Neural cell (in vitro differentiated cells): ENCODE data around the gene ZBTB21. TPM values are rescaled to one million over a fixed set of nuclear protein-coding genes. Genes with fewer than 3 reads are reported as not detected.

ENCODE experiments used
- H2AFZ ChIP-seq: fragments of 200-600, 300-800 bp; sonication (generic), shearing (Covaris generic); 2 replicates; pipeline ENCODE4 v1.6.0; 2014; ENCODE audit warnings: low read depth, mild to moderate bottlenecking, antibody characterized with exemption, low read length, moderate library complexity
- H3F3A ChIP-seq: fragments of 200-600 bp; shearing (Covaris generic); 2 replicates; pipeline ENCODE4 v1.6.1; 2016; ENCODE audit warnings: mild to moderate bottlenecking, moderate library complexity, mixed read lengths, antibody characterized with exemption, low read length; ENCODE audit not compliant: insufficient read depth, poor library complexity, severe bottlenecking
- H3K27ac ChIP-seq: fragments of 200-600, 300-800 bp; sonication (generic), shearing (Covaris generic); 2 replicates; pipeline ENCODE4 v1.5.1; 2014; ENCODE audit warnings: mild to moderate bottlenecking, low read length, moderate library complexity
- H3K27me3 ChIP-seq: fragments of 300-800, 200-600 bp; sonication (generic), shearing (Covaris generic); 2 replicates; pipeline ENCODE4 v1.6.0; 2014; ENCODE audit warnings: mild to moderate bottlenecking, low read depth, low read length, moderate library complexity; ENCODE audit not compliant: insufficient read depth
- H3K36me3 ChIP-seq: fragments of 300-800, 200-600 bp; sonication (generic), shearing (Covaris generic); 2 replicates; pipeline ENCODE4 v1.5.1; 2014; ENCODE audit warnings: mild to moderate bottlenecking, antibody characterized with exemption, low read length, moderate library complexity; ENCODE audit not compliant: insufficient read depth
- H3K4me2 ChIP-seq: fragments of 300-800, 200-600 bp; sonication (generic), shearing (Covaris generic); 2 replicates; pipeline ENCODE4 v1.6.0; 2014; ENCODE audit warnings: mild to moderate bottlenecking, low read length
- H3K4me3 ChIP-seq: fragments of 300-800, 200-600 bp; sonication (generic), shearing (Covaris generic); 2 replicates; pipeline ENCODE4 v1.5.1; 2014; ENCODE audit warnings: mild to moderate bottlenecking, low read length, moderate library complexity
- H3K79me2 ChIP-seq: fragments of 200-600 bp; shearing (Covaris generic); replicated peaks from 2 replicates; pipeline ENCODE4 v1.6.0; 2014; ENCODE audit warnings: mild to moderate bottlenecking, low read length, moderate library complexity; ENCODE audit not compliant: insufficient read depth
- H3K9ac ChIP-seq: fragments of 300-800, 200-600 bp; sonication (generic), shearing (Covaris generic); 2 replicates; pipeline ENCODE4 v1.6.1; 2016; ENCODE audit warnings: mild to moderate bottlenecking, low read length, mixed read lengths
- H3K9me2 ChIP-seq: fragments of 200-600 bp; shearing (Covaris generic); 2 replicates; pipeline ENCODE4 v1.6.1; 2016; ENCODE audit warnings: mild to moderate bottlenecking, low read length, mixed read lengths; ENCODE audit not compliant: insufficient read depth
- H3K9me3 ChIP-seq: fragments of 200-600, 300-800 bp; sonication (generic), shearing (Covaris generic); 2 replicates; pipeline ENCODE4 v1.6.1; 2016; ENCODE audit warnings: mild to moderate bottlenecking, mixed run types, low read length, moderate library complexity, mixed read lengths
- H4K20me1 ChIP-seq: fragments of 200-600 bp; shearing (Covaris generic); 2 replicates; pipeline ENCODE4 v1.6.1; 2016; ENCODE audit warnings: mild to moderate bottlenecking, mixed run types; ENCODE audit not compliant: insufficient read depth
- EP300 ChIP-seq: fragments of 450-650 bp; conservative IDR thresholded peaks from 2 replicates; pipeline ENCODE4 v1.6.1; 2014; ENCODE audit warnings: antibody characterized with exemption, mild to moderate bottlenecking, moderate library complexity; ENCODE audit not compliant: poor library complexity, severe bottlenecking
- EZH2 ChIP-seq: fragments of 200-600, 300-800 bp; shearing (Covaris generic), sonication (generic); IDR thresholded peaks from 2 replicates; pipeline ENCODE4 v1.6.1; 2014; ENCODE audit warnings: antibody characterized with exemption, low read length, borderline replicate concordance, mild to moderate bottlenecking; ENCODE audit not compliant: insufficient read depth, poor library complexity, severe bottlenecking
- MXI1 ChIP-seq: fragments of 450-650 bp; conservative IDR thresholded peaks from 2 replicates; pipeline ENCODE4 v1.6.1; 2014; ENCODE audit warnings: antibody characterized with exemption, mild to moderate bottlenecking; ENCODE audit not compliant: poor library complexity, severe bottlenecking
- POLR2AphosphoS5 ChIP-seq: IDR thresholded peaks from 2 replicates; pipeline ENCODE4 v1.6.1; 2012
- RAD21 ChIP-seq: fragments of 450-650 bp; conservative IDR thresholded peaks from 2 replicates; pipeline ENCODE4 v1.6.1; 2014; ENCODE audit warnings: antibody characterized with exemption, mild to moderate bottlenecking, moderate library complexity
- SMC3 ChIP-seq: fragments of 450-650 bp; conservative IDR thresholded peaks from 2 replicates; pipeline ENCODE4 v1.6.1; 2014; ENCODE audit warnings: antibody characterized with exemption, mild to moderate bottlenecking, moderate library complexity; ENCODE audit not compliant: poor library complexity
- TAF1 ChIP-seq: IDR thresholded peaks from 2 replicates; pipeline ENCODE4 v1.6.1; 2012; ENCODE audit warnings: low read depth
- polyA plus RNA-seq: library from polyadenylated mRNA; depleted of rRNA; stranded (reverse); fragments of >200 nt; gene quantifications from 2 replicates; pipeline ENCODE4 v1.2.3, GENCODE V29; 2014
- TF ChIP-seq, protein P1 (sequence below): fragments of 450-650 bp; IDR thresholded peaks from 2 replicates; pipeline ENCODE4 v1.5.1; 2014; ENCODE audit warnings: antibody characterized with exemption, mild to moderate bottlenecking, moderate library complexity; ENCODE audit not compliant: poor library complexity, severe bottlenecking
- TF ChIP-seq, protein P2 (sequence below): IDR thresholded peaks from 2 replicates; pipeline ENCODE4 v1.6.1; 2012; ENCODE audit warnings: borderline replicate concordance

The ZBTB21 gene
- polyA plus RNA-seq, 1 donor from 2014 or later, result 8.0 TPM

DNA sequence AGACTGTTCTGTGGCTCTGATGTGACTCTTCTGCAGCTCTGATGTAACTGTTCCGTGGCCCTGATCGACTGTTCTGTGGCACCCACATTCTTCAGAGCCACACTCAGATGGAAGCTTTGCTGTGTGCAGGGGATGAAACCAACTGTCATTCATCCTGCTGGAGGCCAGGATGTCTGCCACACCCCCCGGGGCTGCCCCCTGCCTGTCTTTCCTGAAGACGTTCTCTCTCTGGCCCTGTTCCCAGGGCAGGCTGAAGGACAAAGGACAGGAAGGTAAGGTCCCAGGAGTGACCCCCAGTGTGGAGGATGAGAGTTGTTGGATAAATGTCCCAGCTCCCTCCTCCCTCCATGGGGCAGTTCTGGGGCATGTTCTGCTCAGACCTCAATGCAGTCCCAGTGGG is 31.6 kb upstream of the ZBTB21 start:
- H3K4me3 ChIP-seq, result no peak overlapping the region
- H3F3A ChIP-seq, result no peaks in the 10 kb centered on the region
- TF ChIP-seq RAD21, result no peak
- TF ChIP-seq, protein P1, sequence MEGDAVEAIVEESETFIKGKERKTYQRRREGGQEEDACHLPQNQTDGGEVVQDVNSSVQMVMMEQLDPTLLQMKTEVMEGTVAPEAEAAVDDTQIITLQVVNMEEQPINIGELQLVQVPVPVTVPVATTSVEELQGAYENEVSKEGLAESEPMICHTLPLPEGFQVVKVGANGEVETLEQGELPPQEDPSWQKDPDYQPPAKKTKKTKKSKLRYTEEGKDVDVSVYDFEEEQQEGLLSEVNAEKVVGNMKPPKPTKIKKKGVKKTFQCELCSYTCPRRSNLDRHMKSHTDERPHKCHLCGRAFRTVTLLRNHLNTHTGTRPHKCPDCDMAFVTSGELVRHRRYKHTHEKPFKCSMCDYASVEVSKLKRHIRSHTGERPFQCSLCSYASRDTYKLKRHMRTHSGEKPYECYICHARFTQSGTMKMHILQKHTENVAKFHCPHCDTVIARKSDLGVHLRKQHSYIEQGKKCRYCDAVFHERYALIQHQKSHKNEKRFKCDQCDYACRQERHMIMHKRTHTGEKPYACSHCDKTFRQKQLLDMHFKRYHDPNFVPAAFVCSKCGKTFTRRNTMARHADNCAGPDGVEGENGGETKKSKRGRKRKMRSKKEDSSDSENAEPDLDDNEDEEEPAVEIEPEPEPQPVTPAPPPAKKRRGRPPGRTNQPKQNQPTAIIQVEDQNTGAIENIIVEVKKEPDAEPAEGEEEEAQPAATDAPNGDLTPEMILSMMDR, result no peak
- no peak for TF ChIP-seq MXI1
- TF ChIP-seq TAF1, result no peak
- H3K4me2 ChIP-seq, result no peak overlapping the region
- no peak overlapping the region for H3K27ac ChIP-seq
- no peak overlapping the region for H3K9ac ChIP-seq
- no peaks in the 10 kb centered on the region for H4K20me1 ChIP-seq
- no peaks in the 10 kb centered on the region for H3K9me2 ChIP-seq
- no peaks in the 10 kb centered on the region for H3K36me3 ChIP-seq
- no peaks in the 10 kb centered on the region for H3K79me2 ChIP-seq
- no peaks in the 10 kb centered on the region for H3K9me3 ChIP-seq
- no peak overlapping the region for H2AFZ ChIP-seq
- H3K27me3 ChIP-seq, result no peaks in the 10 kb centered on the region

DNA sequence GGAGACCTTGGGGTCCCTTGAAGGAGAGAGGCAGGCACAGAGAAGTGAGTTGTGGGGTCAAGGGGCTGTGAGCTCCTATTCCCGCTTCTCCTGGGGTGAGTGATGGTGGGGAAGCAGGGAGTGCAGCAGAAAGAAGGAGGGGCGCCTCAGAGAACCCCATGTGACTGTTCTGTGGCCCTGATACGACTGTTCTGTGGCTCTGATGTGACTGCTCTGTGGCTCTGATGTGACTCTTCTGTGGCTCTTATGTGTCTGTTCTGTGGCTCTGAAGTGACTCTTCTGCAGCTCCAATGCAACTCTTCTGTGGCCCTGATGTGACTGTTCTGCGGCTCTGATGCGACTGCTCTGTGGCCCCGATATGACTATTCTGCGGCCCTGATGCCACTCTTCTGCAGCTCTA is 31.1 kb upstream of the ZBTB21 start:
- Histone ChIP-seq H3K4me3 (no peak overlapping the region), H3K27me3 (no peaks in the 10 kb centered on the region), H2AFZ (no peak overlapping the region), H3K36me3 (no peaks in the 10 kb centered on the region), H3K9ac (no peak overlapping the region), H3F3A (no peaks in the 10 kb centered on the region), H3K9me3 (no peaks in the 10 kb centered on the region), H3K27ac (no peak overlapping the region), H4K20me1 (no peaks in the 10 kb centered on the region), H3K4me2 (no peak overlapping the region), H3K9me2 (no peaks in the 10 kb centered on the region), H3K79me2 (no peaks in the 10 kb centered on the region)
- no peak for TF ChIP-seq EP300
- no peak for TF ChIP-seq TAF1
- TF ChIP-seq, protein P2, sequence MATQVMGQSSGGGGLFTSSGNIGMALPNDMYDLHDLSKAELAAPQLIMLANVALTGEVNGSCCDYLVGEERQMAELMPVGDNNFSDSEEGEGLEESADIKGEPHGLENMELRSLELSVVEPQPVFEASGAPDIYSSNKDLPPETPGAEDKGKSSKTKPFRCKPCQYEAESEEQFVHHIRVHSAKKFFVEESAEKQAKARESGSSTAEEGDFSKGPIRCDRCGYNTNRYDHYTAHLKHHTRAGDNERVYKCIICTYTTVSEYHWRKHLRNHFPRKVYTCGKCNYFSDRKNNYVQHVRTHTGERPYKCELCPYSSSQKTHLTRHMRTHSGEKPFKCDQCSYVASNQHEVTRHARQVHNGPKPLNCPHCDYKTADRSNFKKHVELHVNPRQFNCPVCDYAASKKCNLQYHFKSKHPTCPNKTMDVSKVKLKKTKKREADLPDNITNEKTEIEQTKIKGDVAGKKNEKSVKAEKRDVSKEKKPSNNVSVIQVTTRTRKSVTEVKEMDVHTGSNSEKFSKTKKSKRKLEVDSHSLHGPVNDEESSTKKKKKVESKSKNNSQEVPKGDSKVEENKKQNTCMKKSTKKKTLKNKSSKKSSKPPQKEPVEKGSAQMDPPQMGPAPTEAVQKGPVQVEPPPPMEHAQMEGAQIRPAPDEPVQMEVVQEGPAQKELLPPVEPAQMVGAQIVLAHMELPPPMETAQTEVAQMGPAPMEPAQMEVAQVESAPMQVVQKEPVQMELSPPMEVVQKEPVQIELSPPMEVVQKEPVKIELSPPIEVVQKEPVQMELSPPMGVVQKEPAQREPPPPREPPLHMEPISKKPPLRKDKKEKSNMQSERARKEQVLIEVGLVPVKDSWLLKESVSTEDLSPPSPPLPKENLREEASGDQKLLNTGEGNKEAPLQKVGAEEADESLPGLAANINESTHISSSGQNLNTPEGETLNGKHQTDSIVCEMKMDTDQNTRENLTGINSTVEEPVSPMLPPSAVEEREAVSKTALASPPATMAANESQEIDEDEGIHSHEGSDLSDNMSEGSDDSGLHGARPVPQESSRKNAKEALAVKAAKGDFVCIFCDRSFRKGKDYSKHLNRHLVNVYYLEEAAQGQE, result no peak
- TF ChIP-seq POLR2AphosphoS5, result no peak
- TF ChIP-seq EZH2, result no peak
- no peak for TF ChIP-seq RAD21
- TF ChIP-seq, protein P1, result no peak
- no peak for TF ChIP-seq SMC3
- no peak for TF ChIP-seq MXI1
